B cell (primary cell): Measurements from ENCODE around the gene KCNK1. TPM values are rescaled to one million over a fixed set of nuclear protein-coding genes. Genes with fewer than 3 reads are reported as not detected.

Experiments used
- ATAC-seq: fragments of 200-7000 bp; cut with Tn5 transposase; one replicate; pipeline ENCODE4 v1.10.0; 2021; ENCODE audit warnings: low read depth, mild to moderate bottlenecking, moderate number of reproducible peaks, moderate library complexity
- CTCF ChIA-PET: fragments of 350-600 bp; sonication (Branson Sonifier 250); formaldehyde crosslinking; loops from one replicate; lab custom pipeline; 2021; ENCODE audit warnings: antibody characterized with exemption, inconsistent platforms; lab: Charles Lee
- POLR2A ChIA-PET: fragments of 350-600 bp; sonication (Branson Sonifier 250); formaldehyde crosslinking; loops from one replicate; lab custom pipeline; 2021; ENCODE audit warnings: antibody characterized with exemption; lab: Charles Lee
- DNase-seq: peaks from one replicate; pipeline ENCODE4 v3.0.0; 2013
- H2AFZ ChIP-seq: 2 replicates; pipeline ENCODE4 v1.6.1; 2012; ENCODE audit warnings: mild to moderate bottlenecking, low read depth, low read length; ENCODE audit not compliant: insufficient read depth, poor library complexity, severe bottlenecking
- H3K27ac ChIP-seq, 2 donors: 1 replicate in 1 of 2; 2 replicates in 1 of 2; pipeline ENCODE4 v1.5.1; 2012 to 2013; ENCODE audit warnings: low read length in 2 of 2, mild to moderate bottlenecking in 2 of 2, moderate library complexity in 1 of 2
- H3K27me3 ChIP-seq, 4 experiments: fragments of 200-600 bp in 1 of 4; sonication (generic) in 1 of 4; replicated peaks in 1 of 4; 1 replicate in 2 of 4; 2 replicates in 2 of 4; pipeline versions ENCODE4 v1.6.1 to v1.7.0; 2013 to 2016; ENCODE audit warnings: low read length in 3 of 4, mild to moderate bottlenecking in 2 of 4, mixed read lengths in 1 of 4, moderate library complexity in 1 of 4; ENCODE audit not compliant: insufficient read depth in 4 of 4, control insufficient read depth in 3 of 4; ENCODE audit errors: control extremely low read depth in 1 of 4
- H3K36me3 ChIP-seq, 2 experiments: replicated peaks in 1 of 2; 1 replicate in 1 of 2; 2 replicates in 1 of 2; pipeline versions ENCODE4 v1.6.1 to v1.7.1; 2013; ENCODE audit warnings: low read length in 1 of 2; ENCODE audit not compliant: insufficient read depth in 2 of 2, control insufficient read depth in 1 of 2; ENCODE audit errors: control extremely low read depth in 1 of 2, extremely low read depth in 1 of 2
- H3K4me1 ChIP-seq, 2 donors: fragments of 200-600 bp in 1 of 2; sonication (generic) in 1 of 2; 1 replicate in 1 of 2; 2 replicates in 1 of 2; pipeline versions ENCODE4 v1.5.1 to v1.6.1; 2013 to 2017; ENCODE audit warnings: low read length in 2 of 2; ENCODE audit not compliant: control insufficient read depth in 2 of 2, insufficient read depth in 2 of 2
- H3K4me2 ChIP-seq: replicated peaks from 2 replicates; pipeline ENCODE3; 2012; ENCODE audit warnings: mild to moderate bottlenecking, low read depth, low read length; ENCODE audit not compliant: poor library complexity, severe bottlenecking
- H3K4me3 ChIP-seq, 5 experiments: fragments of 200-600 bp in 1 of 5; sonication (generic) in 1 of 5; 1 replicate in 3 of 5; 2 replicates in 2 of 5; pipeline versions ENCODE4 v1.5.1 to v1.7.0; 2011 to 2016; ENCODE audit warnings: low read length in 4 of 5, mild to moderate bottlenecking in 4 of 5, low read depth in 2 of 5, control low read depth in 1 of 5, moderate library complexity in 1 of 5; ENCODE audit not compliant: insufficient read depth in 1 of 5; ENCODE audit errors: control extremely low read depth in 1 of 5, extremely low read depth in 1 of 5
- H3K79me2 ChIP-seq: fragments of 200-600 bp; sonication (generic); one replicate; pipeline ENCODE4 v1.6.0; 2016; ENCODE audit warnings: low read length; ENCODE audit not compliant: control insufficient read depth, insufficient read depth
- H3K9ac ChIP-seq: fragments of 200-600 bp; sonication (generic); 2 replicates; pipeline ENCODE4 v1.6.1; 2017; ENCODE audit warnings: mild to moderate bottlenecking, low read length, moderate library complexity
- H3K9me3 ChIP-seq, 3 donors: one replicate each; pipeline versions ENCODE4 v1.6.1 to v1.7.1; 2013; ENCODE audit warnings: low read length in 2 of 3; ENCODE audit not compliant: control insufficient read depth in 2 of 3, insufficient read depth in 1 of 3; ENCODE audit errors: control extremely low read depth in 1 of 3
- H4K20me1 ChIP-seq: 2 replicates; pipeline ENCODE4 v1.6.0; 2012; ENCODE audit warnings: mild to moderate bottlenecking, low read length; ENCODE audit not compliant: insufficient read depth, control insufficient read depth, poor library complexity, severe bottlenecking
- H3K27ac Mint-ChIP-seq: one replicate; pipeline ENCODE4 v1.8.0; 2021; ENCODE audit warnings: mixed read lengths
- H3K27me3 Mint-ChIP-seq: one replicate; pipeline ENCODE4 v1.8.0; 2021; ENCODE audit warnings: mixed read lengths
- H3K4me1 Mint-ChIP-seq: one replicate; pipeline ENCODE4 v1.8.0; 2021; ENCODE audit warnings: mixed read lengths
- H3K4me3 Mint-ChIP-seq: one replicate; pipeline ENCODE4 v1.8.0; 2021; ENCODE audit warnings: mixed read lengths
- H3K9me3 Mint-ChIP-seq: one replicate; pipeline ENCODE4 v1.8.0; 2022; ENCODE audit warnings: mixed read lengths; ENCODE audit not compliant: insufficient read depth
- EZH2 ChIP-seq: IDR thresholded peaks from 2 replicates; pipeline ENCODE4 v1.6.1; 2012; ENCODE audit warnings: borderline replicate concordance, low read depth, mild to moderate bottlenecking, moderate library complexity, low read length; ENCODE audit not compliant: insufficient read depth, poor library complexity, severe bottlenecking
- WGBS: methylation state at CpG from one replicate; pipeline ENCODE4 v1.1.5; 2013; ENCODE audit warnings: missing lambda C conversion rate; ENCODE audit not compliant: insufficient coverage; 5-methylcytosine and 5-hydroxymethylcytosine counted together
- intact Hi-C: fragments of 100-400 bp; cut with micrococcal nuclease; formaldehyde crosslinking; loops from one replicate; pipeline ENCODE4 v1.10.0; 2022
- polyA plus RNA-seq: library from polyadenylated mRNA; depleted of rRNA; stranded (reverse); fragments of >200 nt; gene quantifications from 2 replicates; pipeline ENCODE4 v1.2.3, GENCODE V29; 2012
- total RNA-seq, 2 donors: library from RNA; stranded (reverse); fragments of 120-200 nt in 1 of 2; gene quantifications; 1 replicate in 1 of 2; 2 replicates in 1 of 2; pipeline versions ENCODE4 v1.2.3 to v1.2.4, GENCODE V29; 2013 to 2022
- TF ChIP-seq, protein P1 (sequence below): fragments of 200-600 bp; IDR thresholded peaks from one replicate; pipeline ENCODE4 v1.8.0; 2022; ENCODE audit warnings: antibody characterized with exemption, mild to moderate bottlenecking

Gene KCNK1
- total and polyA plus RNA-seq, 2 donors (not counting 1 experiment from before 2014, with no cell fraction given), result not detected

DNA sequence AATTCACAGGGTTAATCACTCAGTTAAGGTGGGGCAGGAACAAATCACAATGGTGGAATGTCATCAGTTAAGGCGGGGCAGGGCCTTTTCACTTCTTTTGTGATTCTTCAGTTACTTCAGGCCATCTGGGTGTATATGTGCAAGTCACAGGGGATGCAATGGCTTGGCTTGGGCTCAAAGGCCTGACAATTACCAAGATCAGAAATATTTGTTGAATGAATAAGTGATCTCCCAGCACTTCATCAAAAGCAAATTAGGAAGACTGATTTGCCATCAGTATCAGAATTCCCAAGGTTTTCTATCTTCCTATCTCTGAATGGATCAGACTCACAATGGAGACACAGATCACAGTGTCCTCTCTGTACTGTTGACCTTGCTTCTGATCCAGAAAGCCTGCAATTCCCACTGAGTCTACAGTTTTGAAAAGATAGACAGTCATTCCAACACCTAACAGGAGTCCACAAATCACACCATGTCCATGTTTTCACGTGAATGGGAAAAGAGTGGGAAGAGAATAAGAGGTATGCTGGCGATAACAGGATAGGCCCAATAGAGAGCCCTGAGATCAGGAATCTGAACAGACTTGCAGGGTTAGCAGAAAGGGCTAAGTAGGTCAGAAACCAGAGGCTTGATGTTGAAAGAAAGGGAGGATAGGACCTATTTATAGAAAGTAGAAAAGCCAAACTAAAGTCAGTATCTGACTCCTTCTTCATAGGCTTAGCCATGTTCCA is 75.3 kb downstream of the KCNK1 start:
- no peaks in the 10 kb centered on the region for H3K4me1 ChIP-seq
- intact Hi-C loops, result no loop called here
- no peak overlapping the region for H3K27ac Mint-ChIP-seq
- H3K27me3 ChIP-seq, result no peaks in the 10 kb centered on the region
- H3K4me3 ChIP-seq, result no peak overlapping the region
- WGBS, result no CpG with 5 or more reads among the region's 3 CpGs
- no peaks in the 10 kb centered on the region for H3K9me3 ChIP-seq
- H2AFZ ChIP-seq, result no peak overlapping the region
- ATAC-seq, result no peak
- H3K27me3 Mint-ChIP-seq, result peaks cover 4% of the 10 kb centered on the region
- H3K4me2 ChIP-seq, result no peak overlapping the region
- ChIA-PET POLR2A (no interaction called here), CTCF (no interaction called here)
- no peaks in the 10 kb centered on the region for H3K9me3 Mint-ChIP-seq
- no peaks in the 10 kb centered on the region for H4K20me1 ChIP-seq
- no peak overlapping the region for H3K27ac ChIP-seq
- H3K4me3 Mint-ChIP-seq, result no peak overlapping the region
- H3K4me1 Mint-ChIP-seq, result no peaks in the 10 kb centered on the region
- no peak for TF ChIP-seq EZH2
- TF ChIP-seq, protein P1, sequence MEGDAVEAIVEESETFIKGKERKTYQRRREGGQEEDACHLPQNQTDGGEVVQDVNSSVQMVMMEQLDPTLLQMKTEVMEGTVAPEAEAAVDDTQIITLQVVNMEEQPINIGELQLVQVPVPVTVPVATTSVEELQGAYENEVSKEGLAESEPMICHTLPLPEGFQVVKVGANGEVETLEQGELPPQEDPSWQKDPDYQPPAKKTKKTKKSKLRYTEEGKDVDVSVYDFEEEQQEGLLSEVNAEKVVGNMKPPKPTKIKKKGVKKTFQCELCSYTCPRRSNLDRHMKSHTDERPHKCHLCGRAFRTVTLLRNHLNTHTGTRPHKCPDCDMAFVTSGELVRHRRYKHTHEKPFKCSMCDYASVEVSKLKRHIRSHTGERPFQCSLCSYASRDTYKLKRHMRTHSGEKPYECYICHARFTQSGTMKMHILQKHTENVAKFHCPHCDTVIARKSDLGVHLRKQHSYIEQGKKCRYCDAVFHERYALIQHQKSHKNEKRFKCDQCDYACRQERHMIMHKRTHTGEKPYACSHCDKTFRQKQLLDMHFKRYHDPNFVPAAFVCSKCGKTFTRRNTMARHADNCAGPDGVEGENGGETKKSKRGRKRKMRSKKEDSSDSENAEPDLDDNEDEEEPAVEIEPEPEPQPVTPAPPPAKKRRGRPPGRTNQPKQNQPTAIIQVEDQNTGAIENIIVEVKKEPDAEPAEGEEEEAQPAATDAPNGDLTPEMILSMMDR, result no peak
- no peaks in the 10 kb centered on the region for H3K79me2 ChIP-seq
- H3K36me3 ChIP-seq, result no peaks in the 10 kb centered on the region
- no peak for DNase-seq
- no peak overlapping the region for H3K9ac ChIP-seq

DNA sequence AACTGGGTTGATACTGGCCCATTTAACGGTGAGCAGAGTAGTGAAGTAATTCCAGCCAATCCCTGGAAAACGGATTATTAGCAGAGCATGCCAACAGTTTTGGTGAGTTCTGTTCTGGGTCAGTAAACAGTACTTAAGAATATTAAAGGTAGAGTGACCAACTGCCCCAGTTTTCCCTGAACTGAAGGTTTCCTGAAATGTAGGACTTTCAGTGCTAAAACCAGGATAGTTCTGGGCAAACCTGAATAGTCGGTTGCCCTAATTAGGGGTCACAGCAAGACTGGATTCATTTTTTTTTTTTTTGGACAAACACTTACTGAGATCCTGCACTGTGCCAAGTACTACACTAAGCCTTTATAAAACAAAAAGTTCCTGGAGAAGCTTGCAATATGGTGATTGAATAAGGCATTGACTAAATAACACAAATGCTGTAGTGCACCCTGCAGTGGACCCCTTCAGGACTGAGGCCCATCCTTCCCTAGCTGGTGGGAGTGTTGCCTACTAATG is 75.9 kb downstream of the KCNK1 start:
- ATAC-seq (no peak), DNase-seq (no peak)
- H3K36me3 ChIP-seq, result no peaks in the 10 kb centered on the region
- intact Hi-C loops, result no loop called here
- no peak overlapping the region for H3K27ac Mint-ChIP-seq
- WGBS, result 90% methylated on average over 2 of the region's 3 CpGs
- H3K4me3 ChIP-seq, result no peak overlapping the region
- no peaks in the 10 kb centered on the region for H3K4me1 ChIP-seq
- no peaks in the 10 kb centered on the region for H3K9me3 Mint-ChIP-seq
- no peaks in the 10 kb centered on the region for H4K20me1 ChIP-seq
- no peak overlapping the region for H3K27ac ChIP-seq
- ChIA-PET POLR2A (no interaction called here), CTCF (no interaction called here)
- TF ChIP-seq, protein P1, result no peak
- no peak for TF ChIP-seq EZH2
- no peaks in the 10 kb centered on the region for H3K79me2 ChIP-seq
- no peak overlapping the region for H2AFZ ChIP-seq
- H3K4me2 ChIP-seq, result no peak overlapping the region
- no peak overlapping the region for H3K4me3 Mint-ChIP-seq
- H3K9ac ChIP-seq, result no peak overlapping the region
- H3K27me3 Mint-ChIP-seq, result peaks cover 4% of the 10 kb centered on the region
- no peaks in the 10 kb centered on the region for H3K4me1 Mint-ChIP-seq
- no peaks in the 10 kb centered on the region for H3K9me3 ChIP-seq
- no peaks in the 10 kb centered on the region for H3K27me3 ChIP-seq
